GM19351 (cell line): Measurements from ENCODE around the gene CFAP97D2.
"Not testable (repeated sequence)": the region's sequence is repeated elsewhere in the genome, so short reads cannot be mapped to it uniquely, and the experiment has no call there.

Experiments
- ATAC-seq: cut with Tn5 transposase; IDR thresholded peaks from one replicate; pipeline ENCODE4 v1.9.1; 2021; ENCODE audit warnings: mild to moderate bottlenecking, moderate library complexity; ENCODE audit not compliant: unreplicated experiment

Gene CFAP97D2

DNA sequence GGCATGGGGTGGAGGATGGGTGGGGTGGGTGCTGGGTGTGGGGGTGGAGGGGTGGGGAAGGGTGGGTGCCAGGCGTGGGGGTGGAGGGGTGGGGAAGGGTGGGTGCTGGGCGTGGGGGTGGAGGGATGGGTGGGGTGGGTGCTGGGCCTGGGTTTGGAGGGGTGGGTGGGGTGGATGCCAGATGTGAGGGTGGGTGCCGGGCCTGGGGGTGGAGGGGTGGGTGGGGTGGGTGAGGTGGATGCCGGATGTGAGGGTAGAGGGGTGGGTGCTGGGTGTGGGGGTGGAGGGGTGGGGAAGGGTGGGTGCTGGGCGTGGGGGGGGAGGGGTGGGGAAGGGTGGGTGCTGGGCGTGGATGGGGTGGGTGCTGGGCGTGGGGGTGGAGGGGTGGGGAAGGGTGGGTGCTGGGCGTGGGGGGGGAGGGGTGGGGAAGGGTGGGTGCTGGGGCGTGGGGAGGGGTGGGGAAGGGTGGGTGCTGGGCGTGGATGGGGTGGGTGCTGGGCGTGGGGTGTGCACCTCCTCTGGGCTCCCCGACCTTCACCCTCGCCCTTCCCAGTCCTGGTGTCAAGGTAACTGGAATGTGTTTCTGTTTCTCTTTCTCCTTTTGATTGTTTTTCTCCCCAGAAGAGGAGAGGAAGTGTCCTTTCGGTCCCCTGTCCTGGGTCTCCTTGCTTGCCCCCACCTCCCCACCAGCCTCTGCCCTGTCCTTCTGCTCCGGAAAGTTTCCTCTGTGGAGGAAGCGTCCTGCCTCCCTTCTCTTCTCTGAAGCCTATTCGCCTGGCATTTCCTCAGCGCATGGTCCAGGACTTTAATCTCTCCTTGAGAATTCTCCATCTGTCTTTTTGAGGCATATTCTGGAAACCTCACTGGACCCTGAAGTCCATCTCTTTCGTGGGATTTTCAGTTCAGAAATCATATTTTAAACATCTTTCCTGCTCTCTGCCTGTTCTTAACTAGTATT, 22.9 kb upstream of the CFAP97D2 start:
- no peak for ATAC-seq

DNA sequence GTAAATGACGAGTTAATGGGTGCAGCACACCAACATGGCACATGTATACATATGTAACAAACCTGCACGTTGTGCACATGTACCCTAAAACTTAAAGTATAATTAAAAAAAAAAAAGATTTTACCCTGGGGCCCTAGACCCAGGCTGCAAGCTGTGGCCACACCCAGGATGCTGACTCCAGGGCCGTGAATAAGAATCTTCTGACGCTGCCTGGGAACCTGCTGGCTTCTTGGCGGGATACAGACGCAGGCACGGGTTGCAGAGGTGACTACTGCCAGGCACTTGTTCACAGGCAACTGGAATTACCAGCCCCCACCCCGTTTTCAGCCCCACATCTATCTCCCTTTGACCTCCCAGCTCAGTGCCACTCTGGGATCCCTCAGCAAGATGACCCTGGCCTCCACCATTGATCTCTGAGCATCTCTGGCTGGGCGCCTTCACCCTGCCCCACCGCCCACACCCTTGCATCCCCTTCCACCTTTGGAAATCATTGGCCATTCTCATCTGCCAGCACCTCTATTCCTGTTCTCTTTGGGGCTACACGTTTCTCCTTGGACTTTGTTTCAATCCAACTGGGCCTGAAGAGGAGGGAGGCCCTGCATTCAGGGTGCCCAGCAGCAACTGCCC, 21.1 kb upstream of the CFAP97D2 start:
- ATAC-seq = no peak

DNA sequence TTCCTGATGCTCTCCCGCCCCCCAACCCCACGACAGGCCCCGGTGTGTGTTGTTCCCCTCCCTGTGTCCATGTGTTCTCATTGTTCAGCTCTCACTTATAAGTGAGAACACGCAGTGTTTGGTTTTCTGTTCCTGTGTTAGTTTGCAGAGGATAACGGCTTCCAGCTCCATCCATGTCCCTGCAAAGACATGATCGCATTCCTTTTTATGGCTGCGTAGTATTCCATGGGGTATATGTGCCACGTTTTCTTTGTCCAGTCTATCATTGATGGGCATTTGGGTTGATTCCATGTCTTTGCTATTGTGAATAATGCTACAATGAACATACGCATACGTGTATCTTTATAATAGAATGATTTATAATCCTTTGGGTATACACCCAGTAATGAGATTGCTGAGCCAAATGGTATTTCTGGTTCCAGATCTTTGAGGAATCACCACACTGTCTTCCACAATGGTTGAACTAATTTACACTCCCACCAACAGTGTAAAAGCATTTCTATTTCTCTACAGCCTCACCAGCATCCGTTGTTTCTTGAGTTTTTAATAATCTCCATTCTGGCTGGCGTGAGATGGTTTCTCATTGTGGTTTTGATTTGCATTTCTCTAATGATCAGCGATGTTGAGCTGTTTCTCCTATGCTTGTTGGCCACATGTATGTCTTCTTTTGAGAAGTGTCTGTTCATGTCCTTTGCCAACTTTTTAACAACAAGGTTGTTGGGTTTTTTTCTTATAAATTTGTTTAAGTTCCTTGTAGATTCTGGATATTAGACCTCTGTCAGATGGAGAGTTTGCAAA, 20.0 kb upstream of the CFAP97D2 start:
- not testable (repeated sequence) for ATAC-seq

DNA sequence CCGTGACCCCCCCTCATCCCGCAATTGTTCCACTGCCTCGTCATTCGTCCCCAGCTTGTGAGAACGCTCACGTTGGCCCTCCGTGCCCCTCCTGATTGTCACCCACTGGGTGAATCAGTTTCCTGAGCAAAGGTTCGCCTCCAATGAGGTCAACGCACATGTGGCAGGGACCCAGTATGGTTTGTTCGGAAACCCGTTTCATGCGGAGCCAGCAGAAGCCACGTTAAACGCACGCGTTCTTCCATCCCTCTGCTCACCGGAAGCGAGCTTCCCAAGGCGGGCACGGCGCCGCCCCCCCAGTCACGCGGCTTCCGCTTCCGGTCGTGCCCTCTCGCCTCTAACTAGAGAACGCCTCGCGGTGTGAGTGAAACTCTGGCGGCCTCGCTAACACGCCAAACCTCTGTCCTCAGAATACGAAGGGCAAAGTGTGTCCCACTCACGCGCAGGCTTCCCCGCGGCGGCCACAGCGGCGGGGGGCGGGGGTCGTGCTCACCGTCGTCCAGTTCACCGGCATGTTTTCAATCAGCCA, 18.0 kb upstream of the CFAP97D2 start:
- no peak for ATAC-seq

DNA sequence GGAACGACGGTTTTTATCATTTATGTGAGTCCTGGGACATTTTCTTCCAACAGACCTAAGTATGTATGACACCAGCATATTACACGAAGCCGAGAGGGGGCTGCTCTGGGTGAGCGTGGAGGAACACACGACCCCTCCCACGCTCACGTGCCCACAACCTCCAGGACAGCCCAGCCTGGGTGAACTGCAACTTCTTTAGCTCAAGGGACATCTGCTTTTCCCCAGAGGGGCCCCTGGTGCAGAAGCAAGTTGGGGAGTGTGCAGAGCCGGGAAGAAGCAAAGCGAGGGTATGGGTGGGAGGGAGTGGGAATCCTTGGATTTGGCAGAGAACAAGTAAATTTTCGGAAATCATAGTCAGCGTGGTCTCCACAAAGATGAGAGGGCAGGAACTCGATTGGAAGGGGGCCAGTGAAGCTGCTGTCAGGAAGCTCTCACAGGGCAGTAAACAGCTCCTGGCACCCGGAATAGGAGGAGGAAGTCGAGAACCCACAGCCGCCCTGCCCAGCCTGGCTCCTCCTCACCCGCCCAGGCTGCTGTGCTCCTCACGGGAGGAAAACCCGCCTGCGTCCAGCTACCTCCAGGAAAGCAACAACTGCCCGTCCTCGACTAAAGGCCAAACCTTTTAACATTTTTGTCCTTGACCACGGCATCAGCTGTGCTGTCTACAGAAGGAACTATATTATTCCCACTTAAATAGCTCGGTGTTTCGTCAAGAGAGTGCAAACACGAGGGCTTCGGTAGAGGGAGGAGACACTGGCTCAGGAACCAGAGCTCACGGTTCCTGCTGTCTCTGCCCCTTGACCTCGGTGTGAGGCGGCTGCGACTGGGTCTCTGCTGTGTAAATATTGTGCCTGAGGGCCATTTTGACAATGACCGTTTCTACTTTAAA, 17.2 kb upstream of the CFAP97D2 start:
- ATAC-seq = no peak

DNA sequence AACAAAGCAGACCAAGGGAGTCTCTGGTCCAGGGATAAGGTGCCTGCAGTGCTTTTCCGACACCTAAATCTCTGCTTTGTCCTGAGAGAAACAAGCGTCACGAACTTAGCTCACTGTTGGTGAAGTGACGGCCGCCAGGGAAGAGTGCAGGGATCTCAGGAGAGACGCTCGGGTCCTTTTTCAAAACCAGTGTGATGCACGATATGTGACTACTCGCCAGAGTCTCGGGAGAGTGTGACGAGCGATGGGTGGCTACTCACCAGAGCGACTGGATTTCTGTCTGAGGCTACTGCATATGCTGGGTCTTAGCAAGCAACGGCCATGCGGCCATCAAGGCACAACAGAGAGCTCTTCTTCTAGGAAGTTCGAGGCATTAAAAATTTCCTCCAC, 16.5 kb upstream of the CFAP97D2 start:
- ATAC-seq = no peak

DNA sequence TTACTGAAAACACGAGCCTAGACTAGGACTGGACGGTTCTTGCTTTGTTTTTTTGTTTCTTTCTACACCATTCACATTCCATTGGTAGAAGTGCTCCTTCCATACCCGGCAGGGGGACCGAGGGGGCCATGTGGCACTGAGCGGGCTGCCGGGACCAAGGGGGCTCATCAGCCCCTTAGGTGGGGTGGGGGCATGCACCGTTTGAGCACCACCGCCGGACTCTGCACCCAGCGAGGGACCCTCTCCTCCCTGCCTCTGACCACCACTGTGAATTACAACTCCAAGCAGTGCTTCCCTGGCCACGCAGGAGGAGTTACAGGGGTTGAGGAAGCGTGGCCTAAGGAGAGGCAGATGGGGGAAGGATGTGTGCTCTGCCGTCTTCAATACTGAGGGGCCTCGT, 15.0 kb upstream of the CFAP97D2 start:
- ATAC-seq = no peak

DNA sequence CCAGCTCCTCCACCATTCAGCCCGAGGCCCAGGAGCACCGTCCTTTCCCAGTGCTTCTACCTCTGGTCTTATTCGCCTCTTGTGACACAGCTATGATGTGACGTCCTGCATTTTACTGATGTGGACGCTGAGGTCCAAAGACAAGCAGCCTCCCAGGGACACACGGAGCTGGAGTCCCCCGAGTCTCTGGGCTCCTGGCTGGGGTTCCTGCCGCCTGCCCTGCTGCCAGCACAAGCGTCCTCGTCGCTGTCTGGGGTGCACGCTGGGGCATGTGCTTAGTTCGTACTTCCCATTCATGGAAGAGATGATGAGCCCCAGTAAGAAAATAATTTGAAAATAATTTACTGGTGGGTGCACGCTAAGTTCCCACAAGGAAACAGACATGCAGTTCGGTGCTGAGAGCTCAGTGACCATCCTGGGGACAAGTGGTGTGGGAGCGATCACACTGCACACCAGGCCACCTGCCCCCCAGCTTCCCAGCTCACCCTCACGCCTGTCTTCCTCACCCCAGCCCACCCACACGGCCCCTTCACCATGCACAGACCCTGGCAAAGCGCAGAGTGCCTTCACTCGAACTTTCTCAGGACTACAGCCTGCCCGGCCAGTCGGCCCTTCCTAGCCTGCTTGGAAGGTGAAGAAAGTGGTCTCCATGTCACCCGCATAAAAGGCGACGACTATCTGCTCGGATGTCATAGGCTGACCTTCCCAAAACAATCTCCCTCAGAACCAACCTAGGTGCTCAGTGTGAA, 14.2 kb upstream of the CFAP97D2 start:
- ATAC-seq = no peak

DNA sequence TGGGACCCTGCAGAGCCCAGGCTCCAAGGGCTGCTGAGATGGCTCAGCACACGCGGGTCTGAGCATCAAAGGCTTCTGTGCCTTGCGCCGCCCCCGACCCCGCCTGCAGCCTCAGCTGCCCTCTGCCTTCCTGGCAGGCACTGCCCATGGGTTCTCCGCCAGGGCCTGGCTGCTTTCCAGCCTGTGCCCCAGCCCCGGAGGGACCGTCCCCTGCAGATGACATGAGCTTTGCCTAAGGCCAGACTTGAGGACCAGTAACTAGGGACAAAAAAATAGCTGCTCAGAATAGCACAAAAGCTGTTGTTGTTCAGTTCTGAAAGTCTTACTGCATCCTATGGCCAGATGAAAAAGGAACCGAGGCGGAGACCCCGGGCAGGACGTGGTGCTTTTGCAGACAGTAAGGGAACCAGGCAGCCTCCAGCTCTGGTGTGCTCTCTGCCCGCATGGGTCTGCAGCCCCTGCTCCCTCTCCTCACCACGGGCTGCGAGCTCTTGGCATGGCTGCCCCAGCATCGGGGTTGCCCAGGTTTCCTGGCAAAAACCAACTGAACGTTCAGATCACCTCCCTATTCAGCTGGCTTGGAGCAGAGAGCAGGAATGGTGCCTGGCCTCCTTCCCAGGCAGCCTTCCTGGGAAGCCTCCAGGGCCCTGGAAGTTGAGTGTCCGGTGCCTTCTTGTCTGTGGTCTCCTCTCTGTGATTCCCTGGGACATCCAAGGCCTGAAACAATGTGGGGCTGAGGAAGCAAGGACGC, 12.5 kb upstream of the CFAP97D2 start:
- ATAC-seq = no peak

DNA sequence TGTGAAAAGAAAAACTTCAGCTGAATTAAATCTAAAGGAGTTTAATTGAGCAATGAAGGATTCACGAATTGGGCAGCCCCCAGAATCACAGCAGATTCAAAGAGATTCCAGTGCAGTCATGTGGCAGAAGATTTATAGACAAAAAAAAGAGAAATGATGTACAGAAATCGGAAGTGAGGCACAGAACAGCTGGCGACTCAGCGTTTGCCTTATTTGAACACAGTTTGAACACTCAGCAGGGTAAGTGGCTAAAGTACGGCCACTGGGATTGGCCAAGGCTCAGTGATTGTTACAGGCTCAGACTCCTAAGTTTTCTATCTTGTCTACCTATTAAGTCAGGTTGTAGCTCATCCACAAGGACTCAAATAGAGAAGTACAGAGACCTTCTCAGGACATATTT, 11.6 kb upstream of the CFAP97D2 start:
- no peak for ATAC-seq

DNA sequence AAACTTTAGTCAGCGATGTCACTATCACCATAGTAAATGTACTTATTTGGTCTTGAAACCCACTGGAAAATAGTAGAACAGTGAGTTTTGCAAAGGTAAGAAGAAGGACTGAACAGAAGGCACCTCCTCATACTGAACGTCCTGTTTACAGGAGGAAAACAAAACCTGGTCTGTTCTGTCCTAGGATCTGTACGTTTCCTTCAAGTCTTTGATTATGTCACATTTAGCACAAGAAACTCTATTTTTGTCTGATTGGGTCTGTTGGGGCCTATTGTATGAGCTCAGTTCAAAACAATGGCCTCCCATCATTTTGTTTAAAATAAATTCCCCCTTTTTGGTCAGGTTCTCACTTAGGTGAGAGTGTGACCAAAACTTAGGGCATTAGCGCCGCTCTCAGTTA, 11.2 kb upstream of the CFAP97D2 start:
- no peak for ATAC-seq

DNA sequence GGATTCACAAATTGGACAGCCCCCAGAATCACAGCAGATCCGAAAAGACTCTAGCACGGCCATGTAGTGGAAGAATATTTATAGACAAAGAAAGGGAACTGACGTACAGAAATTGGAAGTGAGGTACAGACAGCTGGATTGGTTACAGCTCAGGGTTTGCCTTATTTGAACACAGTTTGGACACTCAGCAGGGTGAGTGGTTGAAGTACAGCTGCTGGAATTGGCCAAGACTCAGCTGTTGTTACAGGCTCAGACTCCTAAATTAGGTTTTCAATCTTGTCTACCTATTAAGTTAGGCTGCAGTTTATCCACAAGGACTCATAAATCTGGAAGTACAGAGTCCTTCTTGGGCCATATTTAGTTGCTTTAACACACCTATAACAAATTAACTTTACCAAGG, 5.8 kb upstream of the CFAP97D2 start:
- ATAC-seq = no peak

DNA sequence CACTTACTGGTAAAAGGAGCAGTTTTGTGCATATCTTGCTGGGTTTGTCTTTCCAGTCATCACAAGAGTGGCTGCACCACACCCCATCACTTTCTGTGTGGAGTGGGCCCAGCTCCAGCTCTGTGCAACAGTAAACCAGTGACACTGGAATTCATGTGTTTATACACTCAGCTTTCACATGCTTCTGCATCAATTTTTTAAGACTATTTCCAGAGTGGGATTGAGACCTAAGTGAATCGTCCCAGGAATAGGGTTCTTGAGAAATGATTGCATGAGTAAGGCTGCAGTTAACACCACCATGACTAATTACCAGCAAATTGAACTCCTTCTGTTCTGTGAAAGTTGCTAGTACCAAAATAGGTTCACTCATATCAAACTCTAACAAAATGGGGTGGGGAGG, 5.3 kb upstream of the CFAP97D2 start:
- ATAC-seq = no peak

DNA sequence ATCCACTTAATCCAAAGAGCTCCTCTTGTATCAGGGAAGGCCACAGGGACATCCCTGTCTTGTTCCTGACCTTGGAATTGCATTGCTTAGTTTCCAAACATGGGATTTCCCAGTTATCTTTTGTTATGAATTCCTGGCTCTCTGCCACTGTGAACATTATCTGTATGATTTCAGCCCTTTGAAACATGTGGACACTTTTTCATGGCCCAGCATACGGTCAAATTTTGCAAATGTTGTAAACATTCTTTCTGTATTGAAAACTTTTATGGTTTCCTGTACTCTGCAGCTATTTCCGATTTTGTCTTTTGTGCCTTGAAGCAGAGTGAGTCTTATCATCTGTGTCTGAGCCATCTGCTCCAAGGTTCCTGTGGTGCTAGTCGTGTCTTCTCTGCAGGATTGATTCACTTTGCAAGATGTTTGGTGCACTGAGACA, 4.5 kb upstream of the CFAP97D2 start:
- ATAC-seq = no peak

DNA sequence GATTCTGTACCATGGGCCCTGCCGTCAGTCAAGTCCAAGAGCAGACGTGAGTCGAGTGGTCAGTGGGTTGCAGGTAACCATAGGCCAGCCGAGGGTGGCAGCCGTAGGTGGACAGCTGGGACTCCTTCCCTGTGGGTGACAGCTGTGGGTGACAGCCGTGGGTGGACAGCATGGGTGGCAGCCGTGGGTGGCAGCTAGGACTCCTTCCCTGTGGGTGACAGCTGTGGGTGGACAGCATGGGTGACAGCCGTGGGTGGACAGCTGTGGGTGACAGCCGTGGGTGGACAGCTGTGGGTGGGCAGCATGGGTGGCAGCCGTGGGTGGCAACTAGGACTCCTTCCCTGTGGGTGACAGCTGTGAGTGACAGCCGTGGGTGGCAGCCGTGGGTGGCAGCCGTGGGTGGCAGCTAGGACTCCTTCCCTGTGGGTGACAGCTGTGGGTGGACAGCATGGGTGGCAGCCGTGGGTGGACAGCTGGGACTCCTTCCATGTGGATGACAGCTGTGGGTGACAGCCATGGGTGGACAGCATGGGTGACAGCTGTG, 2.6 kb upstream of the CFAP97D2 start:
- ATAC-seq = not testable (repeated sequence)

DNA sequence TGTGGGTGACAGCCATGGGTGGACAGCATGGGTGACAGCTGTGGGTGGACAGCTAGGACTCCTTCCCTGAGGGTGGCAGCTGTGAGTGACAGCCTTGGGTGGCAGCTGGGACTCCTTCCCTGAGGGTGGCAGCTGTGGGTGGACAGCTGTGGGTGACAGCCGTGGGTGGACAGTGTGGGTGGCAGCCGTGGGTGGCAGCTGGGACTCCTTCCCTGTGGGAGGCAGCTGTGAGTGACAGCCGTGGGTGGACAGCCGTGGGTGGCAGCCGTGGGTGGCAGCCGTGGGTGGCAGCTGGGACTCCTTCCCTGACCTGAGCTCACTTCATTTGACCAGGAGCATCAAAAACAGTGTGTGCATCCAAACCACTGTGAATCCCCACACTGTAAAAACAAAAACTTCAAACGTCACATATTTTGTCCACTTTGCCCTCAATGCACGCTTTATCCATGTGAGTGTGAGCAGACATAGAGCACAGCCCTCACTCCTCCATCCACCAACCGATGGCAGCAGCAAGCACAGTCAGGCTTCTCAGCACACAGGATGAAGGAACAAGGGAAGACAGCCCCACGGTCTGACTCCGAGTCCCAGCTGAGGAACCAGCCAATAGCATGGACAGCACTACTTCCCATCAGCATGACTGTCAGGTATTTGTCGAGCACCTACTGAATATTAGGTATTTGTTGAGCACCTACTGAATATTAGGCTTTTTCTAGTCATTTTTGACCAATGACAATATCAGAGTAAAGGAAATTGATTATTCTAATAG, 1.6 kb upstream of the CFAP97D2 start:
- no peak for ATAC-seq

DNA sequence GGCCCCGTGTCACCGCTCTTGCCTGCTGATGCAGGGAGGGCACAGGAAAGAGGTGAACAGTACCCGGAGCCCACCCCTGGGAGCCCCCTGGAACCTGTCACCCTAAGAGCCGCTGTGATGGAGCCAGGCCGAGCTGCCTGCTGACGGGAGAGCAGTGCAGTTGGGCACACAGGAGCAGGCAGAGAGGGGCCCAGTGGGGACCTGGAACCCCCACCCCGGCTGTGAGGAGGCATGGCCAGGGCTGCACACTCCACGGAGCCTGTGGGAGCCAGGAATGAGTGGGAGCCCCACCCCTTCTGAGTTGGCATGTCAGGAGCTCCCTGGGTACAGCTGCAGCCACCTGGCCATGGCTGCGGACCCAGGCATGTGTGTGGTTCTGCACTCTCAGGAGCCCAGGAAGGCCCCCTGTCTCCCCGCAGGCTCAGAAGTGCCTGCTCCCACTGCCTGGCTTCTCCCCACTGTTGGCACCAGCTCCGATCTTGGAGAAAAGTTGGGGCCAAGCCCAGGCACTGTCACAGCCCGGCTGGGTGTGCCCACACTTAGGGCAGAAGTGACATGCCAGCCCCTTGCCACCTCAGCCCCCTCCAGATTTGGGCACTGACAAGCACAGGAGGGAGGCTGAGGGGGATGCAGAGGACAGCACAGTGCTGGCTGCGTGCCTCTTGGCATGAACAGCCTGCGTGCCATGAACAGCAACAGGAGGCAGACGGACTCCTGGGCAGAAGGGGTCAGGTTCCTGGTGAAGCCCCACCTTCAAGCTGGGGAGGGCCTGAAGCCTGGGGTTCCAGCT, 6.3 kb downstream of the CFAP97D2 start:
- ATAC-seq = no peak
